Measurements from ENCODE around the gene PFAS.

- TF ChIP-seq CTCF (conservative IDR thresholded peaks at IDR 0.05; ENCODE audit: low read depth in 2 of 2) (no peak), EZH2phosphoT487 (IDR thresholded peaks at IDR 0.05; ENCODE audit: unreplicated experiment) (no peak), CREB1 (CRISPR knock-in tag; IDR thresholded peaks at IDR 0.05; ENCODE audit: low read depth) (no peak), POLR2AphosphoS5 (IDR thresholded peaks at IDR 0.05; ENCODE audit: low read depth) (no peak), NANOG (IDR thresholded peaks at IDR 0.05; ENCODE audit: borderline replicate concordance) (no peak), JUNB (IDR thresholded peaks at IDR 0.05; ENCODE audit: unreplicated experiment) (no peak), REST (IDR thresholded peaks at IDR 0.05; ENCODE audit: unreplicated experiment) (no peak), EZH2 (IDR thresholded peaks at IDR 0.05; ENCODE audit: low read depth, unreplicated experiment) (no peak), STAT1 (IDR thresholded peaks at IDR 0.05; ENCODE audit: unreplicated experiment) (no peak)
Observed at GRCh38 chr17:8237886-8238285, 11.2 kb upstream of the PFAS start.

All from GM23338 (cell line).